Calu3 (cell line): Measurements from ENCODE around the gene CCDC92. TPM values are rescaled to one million over a fixed set of nuclear protein-coding genes. Genes with fewer than 3 reads are reported as not detected.
A peak's percentile ranks its signal among the peaks of the same experiment; 100 is the strongest.

ENCODE experiments used
- BruUV-seq: library from RNA; stranded (reverse); fragments of 400-500 nt; replicated peaks from 2 replicates; lab custom pipeline; 2021; lab: Mats Ljungman, UMichigan
- CTCF ChIA-PET: fragments of 300-600 bp; sonication (Branson Sonifier 250); formaldehyde crosslinking; loops from one replicate; lab custom pipeline; 2022; ENCODE audit warnings: antibody characterized with exemption; lab: Charles Lee
- DNase-seq: peaks from one replicate; pipeline ENCODE4 v3.0.0; 2022
- H3K27ac Mint-ChIP-seq: one replicate; pipeline ENCODE4 v1.8.0; 2022; ENCODE audit warnings: mixed read lengths; ENCODE audit not compliant: unreplicated experiment
- H3K27me3 Mint-ChIP-seq: one replicate; pipeline ENCODE4 v1.8.0; 2022; ENCODE audit warnings: mixed read lengths; ENCODE audit not compliant: unreplicated experiment
- H3K36me3 Mint-ChIP-seq: one replicate; pipeline ENCODE4 v1.8.0; 2022; ENCODE audit warnings: mild to moderate bottlenecking, moderate library complexity, mixed read lengths; ENCODE audit not compliant: insufficient read depth, unreplicated experiment
- H3K4me1 Mint-ChIP-seq: one replicate; pipeline ENCODE4 v1.8.0; 2022; ENCODE audit warnings: mild to moderate bottlenecking, low read depth, mixed read lengths; ENCODE audit not compliant: unreplicated experiment
- H3K4me3 Mint-ChIP-seq: one replicate; pipeline ENCODE4 v1.8.0; 2022; ENCODE audit warnings: mild to moderate bottlenecking, low read depth, moderate library complexity, mixed read lengths; ENCODE audit not compliant: unreplicated experiment
- H3K9me3 Mint-ChIP-seq: one replicate; pipeline ENCODE4 v1.8.0; 2022; ENCODE audit warnings: low read depth, mixed read lengths; ENCODE audit not compliant: unreplicated experiment
- intact Hi-C: fragments of 100-400 bp; cut with micrococcal nuclease; formaldehyde crosslinking; loops from one replicate; pipeline ENCODE4 v1.10.0; 2022; ENCODE audit not compliant: unreplicated experiment
- total RNA-seq: library from RNA; stranded (reverse); gene quantifications from 2 replicates; pipeline ENCODE4 v1.2.3, GENCODE V29; 2022
- TF ChIP-seq, protein P1 (sequence below): fragments of 200-600 bp; IDR thresholded peaks from one replicate; pipeline ENCODE4 v1.8.0; 2022; ENCODE audit warnings: antibody characterized with exemption; ENCODE audit not compliant: unreplicated experiment

CCDC92 gene
- total RNA-seq, 1 experiment from 2014 or later: 35.0 TPM

DNA sequence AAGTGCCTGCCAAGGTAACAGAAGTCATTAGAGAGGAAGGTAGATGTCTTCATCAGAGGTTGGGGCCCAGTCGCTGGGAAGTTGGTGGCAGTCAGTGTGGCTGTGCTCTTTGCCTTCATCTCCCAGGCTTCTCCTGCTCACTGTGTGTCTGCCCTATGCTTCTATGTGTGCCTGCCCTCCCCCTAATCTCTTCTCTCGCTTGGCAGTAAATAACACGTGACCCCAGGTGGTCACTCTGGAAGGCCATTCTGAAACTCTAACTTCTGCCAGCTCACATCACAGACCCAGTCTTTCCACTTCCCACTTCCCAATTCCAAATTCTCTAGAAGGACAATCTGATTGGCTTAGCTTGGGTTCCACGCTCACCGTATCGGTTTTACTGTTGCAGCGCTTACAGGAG is 9.6 kb upstream of the CCDC92 start:
- BruUV-seq: no TSS peak
- CTCF ChIA-PET: no interaction called here
- no peak overlapping the region for H3K4me3 Mint-ChIP-seq
- TF ChIP-seq, protein P1, sequence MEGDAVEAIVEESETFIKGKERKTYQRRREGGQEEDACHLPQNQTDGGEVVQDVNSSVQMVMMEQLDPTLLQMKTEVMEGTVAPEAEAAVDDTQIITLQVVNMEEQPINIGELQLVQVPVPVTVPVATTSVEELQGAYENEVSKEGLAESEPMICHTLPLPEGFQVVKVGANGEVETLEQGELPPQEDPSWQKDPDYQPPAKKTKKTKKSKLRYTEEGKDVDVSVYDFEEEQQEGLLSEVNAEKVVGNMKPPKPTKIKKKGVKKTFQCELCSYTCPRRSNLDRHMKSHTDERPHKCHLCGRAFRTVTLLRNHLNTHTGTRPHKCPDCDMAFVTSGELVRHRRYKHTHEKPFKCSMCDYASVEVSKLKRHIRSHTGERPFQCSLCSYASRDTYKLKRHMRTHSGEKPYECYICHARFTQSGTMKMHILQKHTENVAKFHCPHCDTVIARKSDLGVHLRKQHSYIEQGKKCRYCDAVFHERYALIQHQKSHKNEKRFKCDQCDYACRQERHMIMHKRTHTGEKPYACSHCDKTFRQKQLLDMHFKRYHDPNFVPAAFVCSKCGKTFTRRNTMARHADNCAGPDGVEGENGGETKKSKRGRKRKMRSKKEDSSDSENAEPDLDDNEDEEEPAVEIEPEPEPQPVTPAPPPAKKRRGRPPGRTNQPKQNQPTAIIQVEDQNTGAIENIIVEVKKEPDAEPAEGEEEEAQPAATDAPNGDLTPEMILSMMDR: no peak
- peaks cover 11% of the 10 kb centered on the region for H3K36me3 Mint-ChIP-seq
- no peaks in the 10 kb centered on the region for H3K9me3 Mint-ChIP-seq
- no peak overlapping the region for H3K27ac Mint-ChIP-seq
- H3K4me1 Mint-ChIP-seq: peaks cover 17% of the 10 kb centered on the region
- DNase-seq: no peak
- intact Hi-C loops: no loop called here
- H3K27me3 Mint-ChIP-seq: no peaks in the 10 kb centered on the region

DNA sequence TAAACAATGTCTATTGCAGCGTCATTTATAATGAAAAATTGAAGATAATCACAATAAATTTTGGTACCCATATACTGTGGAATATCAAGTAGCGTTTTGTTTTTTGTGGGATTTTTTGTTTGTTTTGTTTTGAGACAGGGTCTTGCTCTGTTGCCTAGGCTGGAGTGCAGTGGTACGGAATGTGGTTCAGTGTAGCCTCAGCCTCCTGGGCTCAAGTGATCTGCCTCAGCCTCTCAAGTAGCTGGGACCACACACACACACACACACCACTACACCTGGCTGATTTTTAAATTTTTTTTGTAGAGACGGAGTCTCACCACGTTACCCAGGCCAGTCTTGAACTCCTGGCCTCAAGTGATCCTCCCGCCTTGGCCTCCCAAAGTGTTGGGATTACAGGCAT is 6.9 kb upstream of the CCDC92 start:
- Mint-ChIP-seq H3K4me1 (peaks cover 28% of the 10 kb centered on the region), H3K27me3 (no peaks in the 10 kb centered on the region), H3K27ac (no peak overlapping the region), H3K4me3 (no peak overlapping the region), H3K9me3 (no peaks in the 10 kb centered on the region), H3K36me3 (peaks cover 31% of the 10 kb centered on the region)
- TF ChIP-seq, protein P1: no peak
- CTCF ChIA-PET: no interaction called here
- BruUV-seq: no TSS peak
- no peak for DNase-seq
- intact Hi-C loops: no loop called here

DNA sequence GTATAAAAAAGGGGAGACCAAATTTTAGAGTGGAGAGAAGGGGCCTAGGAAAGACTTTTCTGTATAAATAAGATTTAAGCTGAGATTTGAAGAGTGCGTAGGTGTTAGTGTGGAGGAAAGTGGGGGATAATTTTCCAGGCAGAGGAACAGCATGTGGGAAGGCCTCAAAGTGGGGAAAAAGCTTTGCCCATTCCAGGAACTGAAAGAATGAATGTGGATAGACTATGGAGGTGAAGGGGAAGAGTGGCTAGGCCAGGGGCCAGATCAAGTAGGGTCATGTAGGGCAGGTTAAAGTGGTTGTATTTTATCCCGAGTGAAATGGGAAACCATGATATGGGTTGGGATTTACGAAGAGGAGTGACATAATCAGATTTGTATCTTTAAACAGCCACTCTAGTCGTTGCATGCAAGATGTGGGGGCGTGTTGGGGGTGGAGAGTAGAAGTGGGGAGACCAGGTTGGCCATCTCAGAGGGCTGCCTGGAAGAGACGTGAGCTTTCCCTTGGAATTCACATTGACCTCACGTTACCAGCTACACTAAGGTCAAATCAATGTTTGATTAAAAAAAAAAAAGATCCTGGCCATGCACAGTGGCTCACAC is 3.7 kb upstream of the CCDC92 start:
- CTCF ChIA-PET: no interaction called here
- Mint-ChIP-seq H3K4me1 (peaks cover 19% of the 10 kb centered on the region), H3K27me3 (no peaks in the 10 kb centered on the region), H3K36me3 (peaks cover 55% of the 10 kb centered on the region), H3K9me3 (no peaks in the 10 kb centered on the region), H3K4me3 (no peak overlapping the region), H3K27ac (no peak overlapping the region)
- intact Hi-C loops: no loop called here
- TF ChIP-seq, protein P1: no peak
- no peak for DNase-seq
- BruUV-seq: no TSS peak

DNA sequence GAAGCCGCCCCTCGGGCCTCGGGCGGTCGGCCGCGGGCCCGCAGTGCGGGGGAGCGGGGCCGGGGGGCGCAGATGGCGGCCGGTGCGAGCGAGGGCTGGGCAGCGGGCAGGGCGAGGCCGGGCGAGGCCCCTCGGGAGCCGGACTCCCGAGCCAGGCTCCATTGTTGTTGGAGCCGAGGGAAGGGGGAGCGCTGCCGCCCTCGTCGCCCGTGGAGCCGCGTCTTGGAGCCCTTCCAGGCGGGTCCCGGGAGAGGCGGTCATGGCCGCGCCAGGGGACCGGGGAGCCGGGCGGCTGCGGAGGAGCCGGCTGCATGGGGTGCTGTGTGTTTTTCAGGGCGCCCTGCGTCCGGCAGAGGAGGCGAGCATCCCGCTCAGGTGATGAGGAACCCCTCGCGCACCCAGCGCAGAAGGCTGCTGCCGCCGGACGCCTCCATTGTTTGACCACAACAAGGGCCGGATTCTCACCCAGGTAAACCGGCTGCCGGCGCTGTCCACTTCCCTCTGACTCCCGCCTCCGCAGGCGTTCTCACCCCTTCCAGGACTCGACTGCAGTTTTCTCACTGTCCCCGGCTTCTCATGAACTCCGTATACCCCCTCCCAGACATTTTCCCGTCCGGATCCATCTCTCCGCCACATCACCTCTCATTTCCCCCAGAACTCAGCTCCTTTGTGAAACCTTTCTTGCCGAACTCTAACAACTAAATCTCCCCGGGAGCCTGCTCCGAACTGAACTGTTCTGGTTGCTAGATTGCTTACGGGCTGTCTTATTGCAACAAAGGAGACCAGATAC is 1.1 kb upstream of the CCDC92 start:
- intact Hi-C loops: no loop called here
- H3K4me3 Mint-ChIP-seq: peak overlapping the region; percentile 80
- peak; percentile 43 for DNase-seq
- H3K27me3 Mint-ChIP-seq: no peaks in the 10 kb centered on the region
- no peaks in the 10 kb centered on the region for H3K9me3 Mint-ChIP-seq
- TF ChIP-seq, protein P1: no peak
- peak overlapping the region; percentile 60 for H3K27ac Mint-ChIP-seq
- H3K36me3 Mint-ChIP-seq: peaks cover 57% of the 10 kb centered on the region
- peaks cover 31% of the 10 kb centered on the region for H3K4me1 Mint-ChIP-seq
- BruUV-seq: no TSS peak
- CTCF ChIA-PET: no interaction called here
